Measurements from ENCODE around the gene IGFL2.

GRCh38 chr19:46100344-46100743 lies 47.7 kb upstream of the IGFL2 start:
- TF ChIP-seq CTCF (conservative IDR thresholded peaks at IDR 0.05; ENCODE audit: low read length) = no peak
- no peak for TF ChIP-seq EZH2phosphoT487 (IDR thresholded peaks at IDR 0.05; ENCODE audit: borderline replicate concordance)
